ENCODE measurements around the gene CA10. TPM values are rescaled to one million over a fixed set of nuclear protein-coding genes. Genes with fewer than 3 reads are reported as not detected.

Gene CA10
- total and polyA plus RNA-seq, 5 donors from 2014 or later: not detected

GRCh38 chr17:51813140-51813783 is 345.3 kb downstream of the CA10 start:
- Histone ChIP-seq H3K4me3 (ENCODE audit: low read depth, low read length) (no peak overlapping the region), H3K4me1 (ENCODE audit: control insufficient read depth, insufficient read depth, low read length, poor library complexity, severe bottlenecking) (no peaks in the 10 kb centered on the region), H3K27ac (ENCODE audit: insufficient read depth, low read length, poor library complexity, severe bottlenecking) (no peak overlapping the region), H3K9me3 (ENCODE audit: control insufficient read depth in 2 of 2, low read length in 2 of 2) (no peaks in the 10 kb centered on the region), H3K36me3 (ENCODE audit: control insufficient read depth, insufficient read depth, low read length) (no peaks in the 10 kb centered on the region), H3K27me3 (ENCODE audit: control insufficient read depth, insufficient read depth, low read length) (no peaks in the 10 kb centered on the region)
- no peaks in the 10 kb centered on the region for H3K4me1 Mint-ChIP-seq
- H3K27ac Mint-ChIP-seq: no peak overlapping the region
- H3K9me3 Mint-ChIP-seq: peaks cover 0 to 3% (median 0%) of the 10 kb centered on the region in 7 donors
- ATAC-seq (ENCODE audit: low read depth in 2 of 2): no peak
- H3K27me3 Mint-ChIP-seq: no peaks in the 10 kb centered on the region
- H3K4me3 Mint-ChIP-seq: no peak overlapping the region
- no peak for DNase-seq
- H3K36me3 Mint-ChIP-seq: no peaks in the 10 kb centered on the region

DNA sequence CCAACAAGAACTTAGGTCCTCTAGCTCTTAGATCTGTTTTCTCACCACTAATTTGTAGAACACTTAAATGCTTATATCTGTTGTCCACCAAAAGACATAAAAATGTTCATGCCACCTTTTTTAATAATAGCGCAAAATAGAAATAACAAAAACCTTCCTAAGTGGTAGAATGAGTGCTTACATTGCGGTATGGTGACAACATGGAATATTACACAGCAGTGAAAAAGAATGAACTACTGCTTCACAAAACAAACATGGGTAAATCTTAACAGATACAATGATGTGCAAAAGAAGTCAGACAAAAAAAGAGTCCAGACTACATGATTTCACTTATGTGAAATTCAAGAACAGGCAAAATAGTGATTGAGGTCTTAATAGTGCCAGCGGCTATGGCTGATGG is 351.1 kb downstream of the CA10 start:
- Histone ChIP-seq H3K4me3 (ENCODE audit: low read depth, low read length) (no peak overlapping the region), H3K9me3 (ENCODE audit: control insufficient read depth in 2 of 2, low read length in 2 of 2) (no peaks in the 10 kb centered on the region), H3K27ac (ENCODE audit: insufficient read depth, low read length, poor library complexity, severe bottlenecking) (no peak overlapping the region), H3K36me3 (ENCODE audit: control insufficient read depth, insufficient read depth, low read length) (no peaks in the 10 kb centered on the region), H3K27me3 (ENCODE audit: control insufficient read depth, insufficient read depth, low read length) (no peaks in the 10 kb centered on the region), H3K4me1 (ENCODE audit: control insufficient read depth, insufficient read depth, low read length, poor library complexity, severe bottlenecking) (no peaks in the 10 kb centered on the region)
- ATAC-seq (ENCODE audit: low read depth in 2 of 2): no peak
- no peak overlapping the region for H3K4me3 Mint-ChIP-seq
- H3K27ac Mint-ChIP-seq: no peak overlapping the region
- H3K36me3 Mint-ChIP-seq: no peaks in the 10 kb centered on the region
- H3K4me1 Mint-ChIP-seq: no peaks in the 10 kb centered on the region
- DNase-seq: no peak
- no peaks in the 10 kb centered on the region for H3K27me3 Mint-ChIP-seq
- H3K9me3 Mint-ChIP-seq: peaks cover 0 to 4% (median 0%) of the 10 kb centered on the region in 7 donors

GRCh38 chr17:51805765-51806164 is 352.7 kb downstream of the CA10 start:
- DNase-seq (no peak), ATAC-seq (ENCODE audit: low read depth in 2 of 2) (no peak)

GRCh38 chr17:51805185-51805584 is 353.3 kb downstream of the CA10 start:
- Histone ChIP-seq H3K4me3 (ENCODE audit: low read depth, low read length) (no peak overlapping the region), H3K27me3 (ENCODE audit: control insufficient read depth, insufficient read depth, low read length) (no peaks in the 10 kb centered on the region), H3K27ac (ENCODE audit: insufficient read depth, low read length, poor library complexity, severe bottlenecking) (no peak overlapping the region), H3K36me3 (ENCODE audit: control insufficient read depth, insufficient read depth, low read length) (no peaks in the 10 kb centered on the region), H3K4me1 (ENCODE audit: control insufficient read depth, insufficient read depth, low read length, poor library complexity, severe bottlenecking) (no peaks in the 10 kb centered on the region), H3K9me3 (ENCODE audit: control insufficient read depth in 2 of 2, low read length in 2 of 2) (no peaks in the 10 kb centered on the region)
- no peak overlapping the region for H3K4me3 Mint-ChIP-seq
- peaks cover 0 to 4% (median 0%) of the 10 kb centered on the region in 7 donors for H3K9me3 Mint-ChIP-seq
- DNase-seq (no peak), ATAC-seq (ENCODE audit: low read depth in 2 of 2) (no peak)
- H3K36me3 Mint-ChIP-seq: no peaks in the 10 kb centered on the region
- no peaks in the 10 kb centered on the region for H3K4me1 Mint-ChIP-seq
- H3K27me3 Mint-ChIP-seq: no peaks in the 10 kb centered on the region
- H3K27ac Mint-ChIP-seq: no peak overlapping the region

More at GRCh38 chr17:51805765-51806164, 352.7 kb downstream of the CA10 start:
- Histone ChIP-seq H3K27ac (ENCODE audit: insufficient read depth, low read length, poor library complexity, severe bottlenecking) (no peak overlapping the region), H3K36me3 (ENCODE audit: control insufficient read depth, insufficient read depth, low read length) (no peaks in the 10 kb centered on the region), H3K4me1 (ENCODE audit: control insufficient read depth, insufficient read depth, low read length, poor library complexity, severe bottlenecking) (no peaks in the 10 kb centered on the region), H3K9me3 (ENCODE audit: control insufficient read depth in 2 of 2, low read length in 2 of 2) (no peaks in the 10 kb centered on the region), H3K4me3 (ENCODE audit: low read depth, low read length) (no peak overlapping the region), H3K27me3 (ENCODE audit: control insufficient read depth, insufficient read depth, low read length) (no peaks in the 10 kb centered on the region)
- Mint-ChIP-seq H3K27me3 (no peaks in the 10 kb centered on the region), H3K9me3 (peaks cover 0 to 4% (median 0%) of the 10 kb centered on the region in 7 donors), H3K4me3 (no peak overlapping the region), H3K4me1 (no peaks in the 10 kb centered on the region), H3K36me3 (no peaks in the 10 kb centered on the region), H3K27ac (no peak overlapping the region)

- H3K36me3 ChIP-seq (ENCODE audit: control insufficient read depth, insufficient read depth, low read length): no peaks in the 10 kb centered on the region
- H3K9me3 Mint-ChIP-seq: peaks cover 0 to 3% (median 0%) of the 10 kb centered on the region in 7 donors
- no peak for ATAC-seq (ENCODE audit: low read depth in 2 of 2)
Observed at GRCh38 chr17:51803161-51803560, 355.4 kb downstream of the CA10 start.

GRCh38 chr17:51802544-51802943 is 356.0 kb downstream of the CA10 start:
- H3K4me3 ChIP-seq (ENCODE audit: low read depth, low read length): no peak overlapping the region
- ATAC-seq (ENCODE audit: low read depth in 2 of 2) (no peak), DNase-seq (no peak)
- peaks cover 0 to 2% (median 0%) of the 10 kb centered on the region in 7 donors for H3K9me3 Mint-ChIP-seq
- H3K4me3 Mint-ChIP-seq: no peak overlapping the region
- no peaks in the 10 kb centered on the region for H3K4me1 Mint-ChIP-seq
- no peaks in the 10 kb centered on the region for H3K36me3 ChIP-seq (ENCODE audit: control insufficient read depth, insufficient read depth, low read length)
- H3K9me3 ChIP-seq (ENCODE audit: control insufficient read depth in 2 of 2, low read length in 2 of 2): no peaks in the 10 kb centered on the region
- H3K36me3 Mint-ChIP-seq: no peaks in the 10 kb centered on the region
- no peak overlapping the region for H3K27ac Mint-ChIP-seq
- H3K27ac ChIP-seq (ENCODE audit: insufficient read depth, low read length, poor library complexity, severe bottlenecking): no peak overlapping the region
- H3K27me3 ChIP-seq (ENCODE audit: control insufficient read depth, insufficient read depth, low read length): no peaks in the 10 kb centered on the region
- no peaks in the 10 kb centered on the region for H3K27me3 Mint-ChIP-seq
- no peaks in the 10 kb centered on the region for H3K4me1 ChIP-seq (ENCODE audit: control insufficient read depth, insufficient read depth, low read length, poor library complexity, severe bottlenecking)

More at GRCh38 chr17:51803161-51803560, 355.4 kb downstream of the CA10 start:
- Mint-ChIP-seq H3K36me3 (no peaks in the 10 kb centered on the region), H3K27me3 (no peaks in the 10 kb centered on the region), H3K4me3 (no peak overlapping the region), H3K4me1 (no peaks in the 10 kb centered on the region), H3K27ac (no peak overlapping the region)
- H3K27ac ChIP-seq (ENCODE audit: insufficient read depth, low read length, poor library complexity, severe bottlenecking): no peak overlapping the region
- no peak for DNase-seq
- H3K27me3 ChIP-seq (ENCODE audit: control insufficient read depth, insufficient read depth, low read length): no peaks in the 10 kb centered on the region
- H3K4me3 ChIP-seq (ENCODE audit: low read depth, low read length): no peak overlapping the region
- H3K4me1 ChIP-seq (ENCODE audit: control insufficient read depth, insufficient read depth, low read length, poor library complexity, severe bottlenecking): no peaks in the 10 kb centered on the region
- H3K9me3 ChIP-seq (ENCODE audit: control insufficient read depth in 2 of 2, low read length in 2 of 2): no peaks in the 10 kb centered on the region

DNA sequence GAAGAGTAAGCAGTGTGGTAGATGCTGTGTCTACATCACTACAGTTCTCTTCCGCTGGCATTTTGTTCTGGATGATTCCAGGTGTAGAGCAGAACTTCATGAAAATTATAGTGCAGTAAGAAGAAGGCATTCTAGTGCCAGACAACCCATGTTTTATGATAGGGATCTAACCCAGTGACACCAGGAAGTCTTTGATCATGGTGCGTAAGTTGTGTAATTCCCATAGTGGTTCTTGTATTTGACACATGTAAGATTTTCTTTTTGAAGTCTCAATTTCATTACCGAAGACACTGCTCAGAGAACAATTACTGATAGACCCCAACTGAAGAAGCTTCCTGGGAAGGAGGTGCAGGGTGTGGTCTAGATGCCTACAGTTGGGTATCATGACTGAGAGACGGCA is 356.9 kb downstream of the CA10 start:
- Mint-ChIP-seq H3K4me1 (no peaks in the 10 kb centered on the region), H3K27ac (no peak overlapping the region), H3K27me3 (no peaks in the 10 kb centered on the region), H3K9me3 (peaks cover 0 to 2% (median 0%) of the 10 kb centered on the region in 7 donors), H3K36me3 (no peaks in the 10 kb centered on the region), H3K4me3 (no peak overlapping the region)
- no peak for ATAC-seq (ENCODE audit: low read depth in 2 of 2)
- no peak for DNase-seq
- Histone ChIP-seq H3K27ac (ENCODE audit: insufficient read depth, low read length, poor library complexity, severe bottlenecking) (no peak overlapping the region), H3K36me3 (ENCODE audit: control insufficient read depth, insufficient read depth, low read length) (no peaks in the 10 kb centered on the region), H3K9me3 (ENCODE audit: control insufficient read depth in 2 of 2, low read length in 2 of 2) (no peaks in the 10 kb centered on the region), H3K4me1 (ENCODE audit: control insufficient read depth, insufficient read depth, low read length, poor library complexity, severe bottlenecking) (no peaks in the 10 kb centered on the region), H3K27me3 (ENCODE audit: control insufficient read depth, insufficient read depth, low read length) (no peaks in the 10 kb centered on the region), H3K4me3 (ENCODE audit: low read depth, low read length) (no peak overlapping the region)

GRCh38 chr17:51799981-51800380 is 358.5 kb downstream of the CA10 start:
- no peaks in the 10 kb centered on the region for H3K36me3 ChIP-seq (ENCODE audit: control insufficient read depth, insufficient read depth, low read length)
- Mint-ChIP-seq H3K9me3 (peaks cover 0 to 2% (median 0%) of the 10 kb centered on the region in 7 donors), H3K27me3 (peaks cover under 1% of the 10 kb centered on the region), H3K4me3 (no peak overlapping the region), H3K27ac (no peak overlapping the region), H3K4me1 (no peaks in the 10 kb centered on the region), H3K36me3 (no peaks in the 10 kb centered on the region)
- DNase-seq (no peak), ATAC-seq (ENCODE audit: low read depth in 2 of 2) (no peak)
- no peaks in the 10 kb centered on the region for H3K4me1 ChIP-seq (ENCODE audit: control insufficient read depth, insufficient read depth, low read length, poor library complexity, severe bottlenecking)
- H3K9me3 ChIP-seq (ENCODE audit: control insufficient read depth in 2 of 2, low read length in 2 of 2): no peaks in the 10 kb centered on the region
- H3K27me3 ChIP-seq (ENCODE audit: control insufficient read depth, insufficient read depth, low read length): no peaks in the 10 kb centered on the region
- no peak overlapping the region for H3K27ac ChIP-seq (ENCODE audit: insufficient read depth, low read length, poor library complexity, severe bottlenecking)
- H3K4me3 ChIP-seq (ENCODE audit: low read depth, low read length): no peak overlapping the region
